ENCODE results near the gene MAU2.

GRCh38 chr19:19387108-19387507 lies 66.5 kb downstream of the MAU2 start:
- TF ChIP-seq, protein P1, sequence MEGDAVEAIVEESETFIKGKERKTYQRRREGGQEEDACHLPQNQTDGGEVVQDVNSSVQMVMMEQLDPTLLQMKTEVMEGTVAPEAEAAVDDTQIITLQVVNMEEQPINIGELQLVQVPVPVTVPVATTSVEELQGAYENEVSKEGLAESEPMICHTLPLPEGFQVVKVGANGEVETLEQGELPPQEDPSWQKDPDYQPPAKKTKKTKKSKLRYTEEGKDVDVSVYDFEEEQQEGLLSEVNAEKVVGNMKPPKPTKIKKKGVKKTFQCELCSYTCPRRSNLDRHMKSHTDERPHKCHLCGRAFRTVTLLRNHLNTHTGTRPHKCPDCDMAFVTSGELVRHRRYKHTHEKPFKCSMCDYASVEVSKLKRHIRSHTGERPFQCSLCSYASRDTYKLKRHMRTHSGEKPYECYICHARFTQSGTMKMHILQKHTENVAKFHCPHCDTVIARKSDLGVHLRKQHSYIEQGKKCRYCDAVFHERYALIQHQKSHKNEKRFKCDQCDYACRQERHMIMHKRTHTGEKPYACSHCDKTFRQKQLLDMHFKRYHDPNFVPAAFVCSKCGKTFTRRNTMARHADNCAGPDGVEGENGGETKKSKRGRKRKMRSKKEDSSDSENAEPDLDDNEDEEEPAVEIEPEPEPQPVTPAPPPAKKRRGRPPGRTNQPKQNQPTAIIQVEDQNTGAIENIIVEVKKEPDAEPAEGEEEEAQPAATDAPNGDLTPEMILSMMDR (IDR thresholded peaks at IDR 0.05; ENCODE audit: low read depth, low read length), result no peak
- TF ChIP-seq EZH2phosphoT487 (IDR thresholded peaks at IDR 0.05; ENCODE audit: low read depth), result no peak

Data from OCI-LY3 (cell line).